Choroid plexus epithelial cell (primary cell): ENCODE results near the gene ATG101.
A peak's percentile ranks its signal among the peaks of the same experiment; 100 is the strongest.

Experiments
- DNase-seq: peaks from one replicate; pipeline ENCODE4 v3.0.0-alpha.2; 2010; ENCODE audit warnings: low read depth
- H3K4me3 ChIP-seq: 2 replicates; pipeline ENCODE4 v1.5.1; 2011; ENCODE audit warnings: low read depth, mild to moderate bottlenecking, control low read depth, low read length, moderate library complexity
- CTCF ChIP-seq: conservative IDR thresholded peaks from 2 replicates; pipeline ENCODE4 v1.5.1; 2011; ENCODE audit warnings: low read depth, mild to moderate bottlenecking, control low read depth, inconsistent platforms, low read length, moderate library complexity

ATG101 gene

GRCh38 chr12:52035926-52036325 lies 33.9 kb upstream of the ATG101 start:
- H3K4me3 ChIP-seq = no peak overlapping the region
- TF ChIP-seq CTCF = no peak
- DNase-seq = no peak

- peak overlapping the region; percentile 41 for H3K4me3 ChIP-seq
- no peak for TF ChIP-seq CTCF
- DNase-seq = peak; percentile 72
These were observed 33.1 kb upstream of the ATG101 start for GRCh38 chr12:52036587-52037171.

- TF ChIP-seq CTCF = peak; percentile 22
- peak overlapping the region; percentile 60 for H3K4me3 ChIP-seq
- peak; percentile 62 for DNase-seq
These were observed 32.4 kb upstream of the ATG101 start for GRCh38 chr12:52037248-52037861.

- no peak for TF ChIP-seq CTCF
- DNase-seq = peak; percentile 29
- no peak overlapping the region for H3K4me3 ChIP-seq
These were observed 31.3 kb upstream of the ATG101 start for GRCh38 chr12:52038447-52038846.

- TF ChIP-seq CTCF = no peak
- no peak overlapping the region for H3K4me3 ChIP-seq
- DNase-seq = no peak
These were observed 28.7 kb upstream of the ATG101 start for GRCh38 chr12:52041035-52041434.

GRCh38 chr12:52041695-52042123 lies 28.1 kb upstream of the ATG101 start:
- TF ChIP-seq CTCF = no peak
- peak; percentile 53 for DNase-seq
- H3K4me3 ChIP-seq = no peak overlapping the region

- no peak for DNase-seq
- TF ChIP-seq CTCF = no peak
- no peak overlapping the region for H3K4me3 ChIP-seq
These were observed 26.9 kb upstream of the ATG101 start for GRCh38 chr12:52042706-52043385.
